Heart right ventricle (tissue), 16 donors: Measurements from ENCODE around the gene EMC1. TPM values are rescaled to one million over a fixed set of nuclear protein-coding genes. Genes with fewer than 3 reads are reported as not detected.
"Not testable (repeated sequence)": the region's sequence is repeated elsewhere in the genome, so short reads cannot be mapped to it uniquely, and the experiment has no call there.

Experiments used
- ATAC-seq, 8 donors: fragments of 200-7000 bp; cut with Tn5 transposase; one replicate each; pipeline ENCODE4 v1.9.1; 2020; ENCODE audit warnings: mild to moderate bottlenecking in 8 of 8, moderate library complexity in 8 of 8, moderate number of reproducible peaks in 1 of 8
- DNase-seq, 2 donors: peaks; one replicate each; pipeline ENCODE4 v3.0.0-alpha.2; 2020
- H3K27ac ChIP-seq, 10 donors: fragments of 200-600 bp; sonication (generic) in 2 of 10; one replicate each; pipeline versions ENCODE4 v1.5.0 to v1.8.0; 2020 to 2022; ENCODE audit warnings: mild to moderate bottlenecking in 3 of 10
- H3K27me3 ChIP-seq, 7 donors: fragments of 200-600 bp; one replicate each; pipeline ENCODE4 v1.8.0; 2021 to 2022; ENCODE audit warnings: mild to moderate bottlenecking in 2 of 7
- H3K36me3 ChIP-seq, 9 donors: fragments of 200-600 bp; sonication (generic) in 1 of 9; one replicate each; pipeline versions ENCODE4 v1.5.0 to v1.8.0; 2020 to 2022; ENCODE audit warnings: mild to moderate bottlenecking in 2 of 9
- H3K4me1 ChIP-seq, 9 donors: fragments of 200-600 bp; sonication (generic) in 1 of 9; one replicate each; pipeline versions ENCODE4 v1.5.0 to v1.8.0; 2020 to 2022; ENCODE audit warnings: mild to moderate bottlenecking in 4 of 9
- H3K4me3 ChIP-seq, 10 donors: fragments of 200-600 bp; sonication (generic) in 2 of 10; one replicate each; pipeline versions ENCODE4 v1.5.0 to v1.8.0; 2020 to 2022; ENCODE audit warnings: mild to moderate bottlenecking in 7 of 10, moderate library complexity in 2 of 10
- H3K9me3 ChIP-seq, 11 donors: fragments of 200-600 bp in 10 of 11; sonication (generic) in 2 of 11; one replicate each; pipeline versions ENCODE4 v1.5.0 to v1.8.0; 2013 to 2022; ENCODE audit warnings: mild to moderate bottlenecking in 2 of 11, control low read depth in 1 of 11, moderate library complexity in 1 of 11
- WGBS, 2 donors: extraction: QIAGEN DNeasy Blood & Tissue Kit; methylation state at CpG; one replicate each; pipeline ENCODE4 v1.1.7; 2013; ENCODE audit warnings: inconsistent platforms in 1 of 2; 5-methylcytosine and 5-hydroxymethylcytosine counted together
- intact Hi-C, 10 donors: fragments of 100-400 bp; cut with DNase I; formaldehyde crosslinking; loops; one replicate each; pipeline versions ENCODE4 v1.11.1 to v1.14.2; 2022
- polyA plus RNA-seq, 2 donors: library from polyadenylated mRNA; stranded (reverse); fragments of 200-250 nt; gene quantifications; one replicate each; pipeline ENCODE4 v1.2.3, GENCODE V29; 2013
- total RNA-seq, 10 donors: library from RNA; stranded (reverse); fragmentation: NEBNext Ultra II Directional in 3 of 10; extraction: Animal tissue kit (Norgen Biotek cat#: 25700) in 3 of 10; gene quantifications; one replicate each; pipeline versions ENCODE4 v1.2.1 to v1.2.4, GENCODE V29; 2021 to 2023
- TF ChIP-seq, protein P1 (sequence below), 9 donors: fragments of 200-600 bp; sonication (generic) in 2 of 9; IDR thresholded peaks; one replicate each; pipeline versions ENCODE4 v1.5.0 to v1.8.0; 2021 to 2022; ENCODE audit warnings: antibody characterized with exemption in 9 of 9, mild to moderate bottlenecking in 5 of 9, moderate library complexity in 1 of 9
- donor health status: Arrhythmogenic right ventricular cardiomyopathy.
- donor health status: ischemic (EF 13 %, LVEDD 7.1; RV severe dilation, severe dysfunction).
- donor health status: healthy with polysubstance abuse.
- donor health status: DM: no; HTN: yes; CAD: no.
- donor health status: DM: no; HTN: no; CAD: no.
- donor health status: ischemic (EF 25% LVEDD 6.9; RV normal size, moderate dysfunction).
- donor health status: ischemic (EF 25% LVEDD 5.7; RV mildly dilated, moderate dysfunction).
- donor health status: healthy.
- donor health status: DM: yes; HTN: yes; CAD: no.
- donor health status: Ischemic cardiomyopathy.
- donor health status: ischemic (EF 35%, LVEDD 5.7; RV mildly dilated, moderate dysfunction).
- donor health status: nonischemic (EF 11% LVEDD 7.7; RV severe dilation, severe dysfunction).
- donor health status: DM: yes; HTN: yes; CAD: no.
- donor health status: PGD.
- donor health status: ischemic (EF 29% LVEDD 5.4; RV normal size, mild dysfunction).
- donor health status: nonischemic (EF 23%, LVEDD 6.1; RV moderate dilation, normal function).

EMC1 gene
- total and polyA plus RNA-seq, 12 donors = 14.9 to 33.2 (median 27.3) TPM

GRCh38 chr1:19274636-19275035 lies 23.3 kb upstream of the EMC1 start:
- intact Hi-C loops = no loop called here
- TF ChIP-seq, protein P1, sequence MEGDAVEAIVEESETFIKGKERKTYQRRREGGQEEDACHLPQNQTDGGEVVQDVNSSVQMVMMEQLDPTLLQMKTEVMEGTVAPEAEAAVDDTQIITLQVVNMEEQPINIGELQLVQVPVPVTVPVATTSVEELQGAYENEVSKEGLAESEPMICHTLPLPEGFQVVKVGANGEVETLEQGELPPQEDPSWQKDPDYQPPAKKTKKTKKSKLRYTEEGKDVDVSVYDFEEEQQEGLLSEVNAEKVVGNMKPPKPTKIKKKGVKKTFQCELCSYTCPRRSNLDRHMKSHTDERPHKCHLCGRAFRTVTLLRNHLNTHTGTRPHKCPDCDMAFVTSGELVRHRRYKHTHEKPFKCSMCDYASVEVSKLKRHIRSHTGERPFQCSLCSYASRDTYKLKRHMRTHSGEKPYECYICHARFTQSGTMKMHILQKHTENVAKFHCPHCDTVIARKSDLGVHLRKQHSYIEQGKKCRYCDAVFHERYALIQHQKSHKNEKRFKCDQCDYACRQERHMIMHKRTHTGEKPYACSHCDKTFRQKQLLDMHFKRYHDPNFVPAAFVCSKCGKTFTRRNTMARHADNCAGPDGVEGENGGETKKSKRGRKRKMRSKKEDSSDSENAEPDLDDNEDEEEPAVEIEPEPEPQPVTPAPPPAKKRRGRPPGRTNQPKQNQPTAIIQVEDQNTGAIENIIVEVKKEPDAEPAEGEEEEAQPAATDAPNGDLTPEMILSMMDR (IDR thresholded peaks at IDR 0.05) = no peak
- peaks cover 0 to 4% (median 0%) of the 10 kb centered on the region in 9 donors for H3K4me1 ChIP-seq
- H3K27ac ChIP-seq = no peak overlapping the region
- DNase-seq = no peak
- no peak for ATAC-seq
- H3K27me3 ChIP-seq = peaks cover 0 to 20% (median 7%) of the 10 kb centered on the region in 7 donors
- peaks cover 0 to 30% (median 7%) of the 10 kb centered on the region in 11 donors for H3K9me3 ChIP-seq
- H3K36me3 ChIP-seq = no peaks in the 10 kb centered on the region
- 95 to 98% methylated on average over 5 of the region's 5 CpGs for WGBS, 2 donors
- H3K4me3 ChIP-seq = no peak overlapping the region

- DNase-seq, intact Hi-C loops, H3K27ac ChIP-seq, H3K36me3 ChIP-seq, H3K4me1 ChIP-seq: not testable (repeated sequence)
- Histone ChIP-seq H3K27me3 (peaks cover 0 to 20% (median 7%) of the 10 kb centered on the region in 7 donors), H3K9me3 (peaks cover 0 to 30% (median 7%) of the 10 kb centered on the region in 11 donors), H3K4me3 (peak overlapping the region in 6 of 10 donors; percentile 6 to 22 (median 15))
- peak in 7 of 8 donors; percentile 27 to 70 (median 57) for ATAC-seq
- 15 to 16% methylated on average over 39 to 52 of the region's 66 CpGs for WGBS, 2 donors
Observed at GRCh38 chr1:19273844-19274531, 22.7 kb upstream of the EMC1 start.

GRCh38 chr1:19273106-19273843 lies 22.0 kb upstream of the EMC1 start:
- Histone ChIP-seq H3K36me3 (no peaks in the 10 kb centered on the region), H3K9me3 (peaks cover 0 to 30% (median 7%) of the 10 kb centered on the region in 11 donors), H3K27ac (no peak overlapping the region), H3K4me3 (peak overlapping the region in 4 of 10 donors; percentile 10 to 22 (median 15)), H3K27me3 (peaks cover 0 to 20% (median 7%) of the 10 kb centered on the region in 7 donors), H3K4me1 (peaks cover 0 to 4% (median 0%) of the 10 kb centered on the region in 9 donors)
- DNase-seq (no peak), ATAC-seq (peak in 3 of 8 donors; percentile 9 to 48 (median 30))
- TF ChIP-seq, protein P1 (IDR thresholded peaks at IDR 0.05) = no peak
- WGBS, 2 donors = 83 to 88% methylated on average over 21 to 22 of the region's 22 CpGs
- intact Hi-C loops = no loop called here

DNA sequence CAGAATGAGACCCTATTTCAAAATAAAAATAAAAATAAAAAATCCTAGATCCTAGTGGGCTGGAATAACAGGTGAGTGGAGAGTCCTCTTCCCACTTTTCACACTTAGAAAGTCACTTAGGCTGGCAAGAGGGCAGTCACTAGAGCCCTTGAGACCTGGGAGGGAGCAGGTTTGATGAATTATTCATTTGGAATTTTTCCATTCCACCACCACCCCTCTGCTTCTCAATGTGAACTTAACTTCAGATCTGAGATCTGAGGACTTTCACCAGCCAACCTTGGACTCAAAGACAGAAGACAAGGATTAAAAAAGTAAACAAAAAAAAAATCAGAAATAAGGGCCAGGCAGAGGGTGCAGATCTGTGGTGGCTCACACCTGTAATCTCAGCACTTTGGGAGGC lies 20.7 kb upstream of the EMC1 start:
- Histone ChIP-seq H3K36me3 (no peaks in the 10 kb centered on the region), H3K27me3 (peaks cover 0 to 20% (median 7%) of the 10 kb centered on the region in 7 donors), H3K9me3 (peaks cover 0 to 19% (median 4%) of the 10 kb centered on the region in 11 donors), H3K4me3 (no peak overlapping the region), H3K4me1 (peaks cover 0 to 4% (median 0%) of the 10 kb centered on the region in 9 donors), H3K27ac (no peak overlapping the region)
- intact Hi-C loops = no loop called here
- ATAC-seq = no peak
- TF ChIP-seq, protein P1 (IDR thresholded peaks at IDR 0.05) = no peak
- no peak for DNase-seq

DNA sequence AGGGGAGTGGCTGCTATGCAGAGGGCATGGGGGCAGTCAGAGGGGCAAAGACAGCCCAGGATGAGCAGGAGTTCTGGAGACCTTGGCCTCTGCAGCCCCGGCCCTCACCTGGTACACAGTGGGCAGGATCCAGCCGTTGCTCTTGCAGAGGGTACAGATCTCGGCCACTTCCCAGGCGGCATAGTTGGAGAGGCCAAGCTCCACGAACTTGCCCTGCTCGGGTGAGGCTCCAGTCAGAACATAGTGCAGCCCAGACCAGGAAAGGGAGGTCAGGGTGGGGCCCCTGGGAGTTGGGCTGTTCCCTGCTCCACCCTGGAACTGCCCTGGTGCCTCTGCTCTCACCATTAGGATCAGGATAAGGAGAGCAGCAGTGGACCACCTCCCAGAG lies 19.0 kb upstream of the EMC1 start:
- 87 to 91% methylated on average over 6 of the region's 6 CpGs for WGBS, 2 donors
- peaks cover 0 to 20% (median 7%) of the 10 kb centered on the region in 7 donors for H3K27me3 ChIP-seq
- DNase-seq, H3K27ac ChIP-seq, intact Hi-C loops, H3K9me3 ChIP-seq, ATAC-seq, H3K4me1 ChIP-seq, H3K4me3 ChIP-seq, H3K36me3 ChIP-seq: not testable (repeated sequence)
